K562 (cell line): ENCODE measurements around the gene TADA1. TPM values are rescaled to one million over a fixed set of nuclear protein-coding genes. Genes with fewer than 3 reads are reported as not detected.
A peak's percentile ranks its signal among the peaks of the same experiment; 100 is the strongest.

ENCODE experiments used
- ATAC-seq: fragments of 200-7000 bp; cut with Tn5 transposase; 3 replicates; pipeline ENCODE4 v1.9.1; 2020; ENCODE audit warnings: moderate library complexity
- BruUV-seq: library from RNA; stranded (reverse); fragments of 400-500 nt; replicated peaks from 2 replicates; lab custom pipeline; 2021; lab: Mats Ljungman, UMichigan
- CTCF ChIA-PET: fragments of 300-600 bp; formaldehyde crosslinking; extraction: SDS; loops from one replicate; lab custom pipeline; 2021; ENCODE audit warnings: low intra/inter-chr PET ratio; lab: Yijun Ruan, JAX
- POLR2A ChIA-PET: fragments of 300-600, 350-650 bp; sonication (Branson Sonifier 250); formaldehyde crosslinking; extraction: SDS; loops from one replicate; lab custom pipeline; 2021; ENCODE audit warnings: antibody characterized with exemption, inconsistent platforms; lab: Yijun Ruan, JAX
- DNase-seq, 4 experiments: peaks; one replicate each; pipeline versions ENCODE4 v3.0.0 to v3.0.0-alpha.2; 2011 to 2018; ENCODE audit warnings: low spot score in 3 of 4, mixed read lengths in 3 of 4; ENCODE audit errors: extremely low read depth in 1 of 4
- FAIRE-seq: peaks from 2 replicates; lab custom pipeline; 2011; peaks lifted over from hg19 to GRCh38; lab: Jason Lieb, UNC
- H2AFZ ChIP-seq: 2 replicates; pipeline ENCODE4 v1.6.0; 2011; ENCODE audit warnings: low read depth, low read length, control low read depth, inconsistent platforms
- H3K27ac ChIP-seq: fragments of 200-600 bp; 3 replicates; pipeline ENCODE4 v1.8.0; 2011; ENCODE audit warnings: low read depth, mild to moderate bottlenecking, control low read depth, inconsistent platforms, low read length, moderate library complexity, mixed read lengths; ENCODE audit errors: extremely low read depth
- H3K27me3 ChIP-seq, 2 experiments: fragments of 300-600 bp in 1 of 2; 2 replicates in 1 of 2; 3 replicates in 1 of 2; pipeline versions ENCODE4 v1.6.0 to v1.8.0; 2011; ENCODE audit warnings: inconsistent platforms in 2 of 2, low read length in 2 of 2, mild to moderate bottlenecking in 1 of 2, mixed read lengths in 1 of 2, moderate library complexity in 1 of 2; ENCODE audit not compliant: control insufficient read depth in 2 of 2, insufficient read depth in 2 of 2
- H3K36me3 ChIP-seq: fragments of 300-600 bp; 3 replicates; pipeline ENCODE4 v1.8.0; 2011; ENCODE audit warnings: mild to moderate bottlenecking, low read length, inconsistent platforms; ENCODE audit not compliant: control insufficient read depth, insufficient read depth
- H3K4me1 ChIP-seq, 2 experiments: fragments of 200-600 bp in 1 of 2; replicated peaks in 1 of 2; 2 replicates in 1 of 2; 3 replicates in 1 of 2; pipeline versions ENCODE4 v1.5.1 to v1.8.0; 2011; ENCODE audit warnings: inconsistent platforms in 2 of 2, low read length in 2 of 2, mild to moderate bottlenecking in 1 of 2, mixed read lengths in 1 of 2, moderate library complexity in 1 of 2; ENCODE audit not compliant: control insufficient read depth in 2 of 2, insufficient read depth in 2 of 2
- H3K4me2 ChIP-seq: 2 replicates; pipeline ENCODE4 v1.6.1; 2011; ENCODE audit warnings: low read length, control low read depth, inconsistent platforms, mixed read lengths; ENCODE audit not compliant: insufficient read depth
- H3K4me3 ChIP-seq: fragments of 200-600 bp; sonication (generic), shearing (Covaris generic); 2 replicates; pipeline ENCODE4 v1.5.1; 2016; ENCODE audit warnings: control low read depth, inconsistent platforms
- H3K79me2 ChIP-seq: fragments of 200-600 bp; 3 replicates; pipeline ENCODE4 v1.8.0; 2011; ENCODE audit warnings: low read length, inconsistent platforms; ENCODE audit not compliant: control insufficient read depth, insufficient read depth
- H3K9ac ChIP-seq, 2 experiments: 2 replicates each; pipeline versions ENCODE4 v1.6.0 to v1.6.1; 2011; ENCODE audit warnings: low read depth in 2 of 2, low read length in 2 of 2, control low read depth in 1 of 2, inconsistent platforms in 1 of 2, mild to moderate bottlenecking in 1 of 2, mixed read lengths in 1 of 2; ENCODE audit not compliant: insufficient read depth in 1 of 2
- H3K9me1 ChIP-seq: one replicate; pipeline ENCODE4 v1.6.0; 2011; ENCODE audit warnings: inconsistent platforms, mild to moderate bottlenecking, low read length, moderate library complexity; ENCODE audit not compliant: control insufficient read depth, insufficient read depth
- H3K9me3 ChIP-seq: replicated peaks from 2 replicates; pipeline ENCODE4 v1.5.1; 2011; ENCODE audit warnings: low read depth, low read length, inconsistent platforms; ENCODE audit not compliant: control insufficient read depth, insufficient read depth
- H4K20me1 ChIP-seq: replicated peaks from 2 replicates; pipeline ENCODE4 v1.6.1; 2011; ENCODE audit warnings: low read length, inconsistent platforms, mixed read lengths; ENCODE audit not compliant: control insufficient read depth, insufficient read depth
- ATF1 ChIP-seq, 2 experiments: fragments of 450-650 bp in 1 of 2; IDR thresholded peaks; 2 replicates each; pipeline ENCODE4 v1.6.1; 2016; ENCODE audit warnings: missing compliant biosample characterization in 1 of 2, missing genetic modification characterization in 1 of 2
- CREM ChIP-seq: IDR thresholded peaks from 2 replicates; pipeline ENCODE4 v1.6.1; 2014; ENCODE audit warnings: antibody characterized with exemption, low read depth
- SIX5 ChIP-seq, 2 experiments: IDR thresholded peaks; 2 replicates each; pipeline ENCODE4 v1.6.1; 2011; ENCODE audit warnings: low read length in 2 of 2, borderline replicate concordance in 1 of 2, low read depth in 1 of 2, mild to moderate bottlenecking in 1 of 2, moderate library complexity in 1 of 2; ENCODE audit not compliant: insufficient read depth in 1 of 2
- ZNF134 ChIP-seq: fragments of 250-450 bp; sonication (Bioruptor Pico); conservative IDR thresholded peaks from 2 replicates; pipeline ENCODE4 v1.4.0; 2020
- WGBS: fragments of 100-300 bp; shearing (Covaris generic); methylation state at CpG from one replicate; pipeline ENCODE4 v1.1.6; 2016; ENCODE audit warnings: low coverage, mixed read lengths; ENCODE audit not compliant: insufficient coverage; ENCODE audit errors: missing lambda C conversion rate; 5-methylcytosine and 5-hydroxymethylcytosine counted together
- in situ Hi-C: fragments of 300-500 bp; cut with MboI; formaldehyde crosslinking; loops from 4 replicates; pipeline ENCODE4 v1.15.0; 2018; ENCODE audit warnings: inconsistent platforms, mixed read lengths
- intact Hi-C: fragments of 100-400 bp; cut with micrococcal nuclease; formaldehyde crosslinking; loops from 2 replicates; pipeline ENCODE4 v1.14.2; 2022
- polyA plus RNA-seq, 8 experiments: library from polyadenylated mRNA; depleted of rRNA in 4 of 8; stranded (reverse) in 5 of 8; unstranded in 3 of 8; fragments of >200 nt; fragmentation: Nextera tagmentation in 2 of 8; fragmentation: Illumina TruSeq in 1 of 8; extraction: Ambion mirVana in 2 of 8; extraction: Trizol in 1 of 8; gene quantifications; 2 replicates each; pipeline versions ENCODE4 v1.2.1 to v1.2.3, GENCODE V29; 2011 to 2014; ENCODE audit warnings: inconsistent platforms in 1 of 8, missing spikeins in 1 of 8
- total RNA-seq, 7 experiments: library from RNA; depleted of rRNA in 6 of 7; stranded (reverse); fragments of >200 nt in 6 of 7; fragmentation: Illumina TruSeq in 2 of 7; extraction: Trizol in 2 of 7; gene quantifications; 2 replicates each; pipeline versions ENCODE4 v1.2.1 to v1.2.3, GENCODE V29; 2011 to 2021; ENCODE audit warnings: low replicate concordance in 1 of 7

TADA1 gene
- total and polyA plus RNA-seq, 9 of the 15 experiments (the other 6 are each of a cell fraction or from before 2014, with no cell fraction given), result 15.9 to 76.5 (median 28.7) TPM

DNA sequence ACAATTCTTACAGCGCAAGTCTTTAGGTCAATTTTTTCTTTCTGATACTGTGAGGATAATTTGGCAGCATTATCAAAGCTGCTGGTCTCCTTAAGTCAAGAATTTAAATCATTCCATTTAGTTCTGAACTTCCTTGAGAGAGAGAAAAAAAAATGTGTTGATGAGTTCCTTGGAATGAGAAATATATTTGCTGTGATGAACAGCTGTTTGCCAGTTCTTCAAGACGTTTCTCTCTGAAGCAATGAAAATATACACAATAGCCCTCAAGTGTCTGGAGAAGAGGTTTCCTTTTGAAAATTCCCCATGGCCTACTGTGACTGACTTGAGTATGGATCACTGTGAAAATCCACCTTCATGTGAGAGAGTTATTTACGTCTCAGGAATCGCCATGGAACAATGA lies 31.0 kb upstream of the TADA1 start:
- no peaks in the 10 kb centered on the region for H3K36me3 ChIP-seq
- no peaks in the 10 kb centered on the region for H3K27me3 ChIP-seq
- H3K4me2 ChIP-seq, result no peak overlapping the region
- ATAC-seq (no peak), FAIRE-seq (no peak), DNase-seq (no peak)
- CTCF ChIA-PET, result no interaction called here
- 17% methylated on average over 4 of the region's 4 CpGs for WGBS
- H3K9ac ChIP-seq, result no peak overlapping the region
- no peaks in the 10 kb centered on the region for H4K20me1 ChIP-seq
- BruUV-seq, result no TSS peak
- in situ Hi-C loops, result no loop called here
- no peak overlapping the region for H3K4me3 ChIP-seq
- H3K27ac ChIP-seq, result no peak overlapping the region
- H3K9me3 ChIP-seq, result no peaks in the 10 kb centered on the region; the same call in 1 of the 2 replicates
- H3K9me1 ChIP-seq, result no peaks in the 10 kb centered on the region
- no peak for TF ChIP-seq ZNF134 (CRISPR knock-in tag)
- TF ChIP-seq, all 486 proteins: peak for 0
- Histone ChIP-seq H2AFZ (no peak overlapping the region), H3K4me1 (peaks cover 0 to 13% of the 10 kb centered on the region in 2 experiments; a peak in 2 of 5 replicates), H3K79me2 (no peaks in the 10 kb centered on the region)
- POLR2A ChIA-PET, result interaction anchor here (0.8 to 1.4 kb wide), 2 partner anchors 8 to 71 kb away, joined by 3 read pairs; no protein-coding TSS in a partner anchor
- intact Hi-C loops, result no loop called here

GRCh38 chr1:166906647-166907046 lies 30.6 kb upstream of the TADA1 start:
- DNase-seq (no peak), ATAC-seq (no peak), FAIRE-seq (no peak)
- H3K27ac ChIP-seq, result no peak overlapping the region
- H4K20me1 ChIP-seq, result no peaks in the 10 kb centered on the region
- in situ Hi-C loops (no loop called here), intact Hi-C loops (no loop called here)
- no peak overlapping the region for H3K9ac ChIP-seq
- H3K79me2 ChIP-seq, result no peaks in the 10 kb centered on the region
- 4% methylated on average over 3 of the region's 3 CpGs for WGBS
- no peaks in the 10 kb centered on the region for H3K36me3 ChIP-seq
- POLR2A ChIA-PET, result interaction anchor here (0.8 to 1.4 kb wide), 2 partner anchors 8 to 71 kb away, joined by 3 read pairs; no protein-coding TSS in a partner anchor
- no TSS peak for BruUV-seq
- no peak overlapping the region for H2AFZ ChIP-seq
- peaks cover 0 to 13% of the 10 kb centered on the region in 2 experiments; a peak in 2 of 5 replicates for H3K4me1 ChIP-seq
- no peak overlapping the region for H3K4me3 ChIP-seq
- TF ChIP-seq SIX5 (IDR thresholded peaks at IDR 0.05; ENCODE audit: borderline replicate concordance in 1 of 2, insufficient read depth in 1 of 2, low read depth in 1 of 2, low read length in 2 of 2) (no peak), ATF1 (CRISPR knock-in tag; IDR thresholded peaks at IDR 0.05) (no peak), ATF1 (tag; IDR thresholded peaks at IDR 0.05) (peak; percentile 59), CREM (peak; percentile 56)
- TF ChIP-seq, all 486 proteins: peak for 2
- Histone ChIP-seq H3K9me1 (no peaks in the 10 kb centered on the region), H3K4me2 (no peak overlapping the region), H3K27me3 (no peaks in the 10 kb centered on the region), H3K9me3 (no peaks in the 10 kb centered on the region; the same call in 1 of the 2 replicates)
- CTCF ChIA-PET, result no interaction called here
